ENCODE measurements around the gene GDF15.

GRCh38 chr19:18345296-18345695 is 40.7 kb upstream of the GDF15 start:
- no peak for TF ChIP-seq CTCF (conservative IDR thresholded peaks at IDR 0.05; ENCODE audit: low read length)
- TF ChIP-seq EZH2phosphoT487 (IDR thresholded peaks at IDR 0.05; ENCODE audit: borderline replicate concordance, low read depth, low read length): no peak

Data from OCI-LY7 (cell line).